NCI-H460 (cell line): ENCODE data around the gene ACVRL1. TPM values are rescaled to one million over a fixed set of nuclear protein-coding genes. Genes with fewer than 3 reads are reported as not detected.

ENCODE experiments used
- DNase-seq: peaks from one replicate; pipeline ENCODE4 v3.0.0-alpha.2; 2016; ENCODE audit warnings: low read depth; ENCODE audit errors: extremely low read depth
- total RNA-seq: library from RNA; depleted of rRNA; stranded (reverse); fragments of >200 nt; shearing (Covaris generic); gene quantifications from 2 replicates; pipeline ENCODE4 v1.2.3, GENCODE V29; 2014

Gene ACVRL1
- total RNA-seq, 1 experiment from 2014 or later, result not detected

DNA sequence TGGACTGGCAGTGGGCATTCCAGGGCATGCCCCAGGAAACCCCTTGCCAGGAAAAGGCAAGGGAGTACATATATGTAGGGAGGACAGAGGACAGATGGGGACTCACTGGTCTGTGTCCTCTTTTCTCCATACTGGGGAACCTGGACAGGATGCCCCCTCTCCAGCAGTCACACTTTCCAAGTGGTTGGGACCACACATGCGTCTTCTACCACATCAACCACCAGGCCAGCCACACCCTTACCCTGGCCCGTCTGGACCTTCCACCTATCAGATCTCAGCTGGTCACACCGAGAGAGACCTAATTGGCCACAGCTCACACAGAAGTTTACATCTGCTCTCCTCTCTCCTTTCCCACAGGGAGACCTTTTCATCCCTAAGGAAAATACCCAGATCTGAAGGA lies 11.1 kb upstream of the ACVRL1 start:
- no peak for DNase-seq

DNA sequence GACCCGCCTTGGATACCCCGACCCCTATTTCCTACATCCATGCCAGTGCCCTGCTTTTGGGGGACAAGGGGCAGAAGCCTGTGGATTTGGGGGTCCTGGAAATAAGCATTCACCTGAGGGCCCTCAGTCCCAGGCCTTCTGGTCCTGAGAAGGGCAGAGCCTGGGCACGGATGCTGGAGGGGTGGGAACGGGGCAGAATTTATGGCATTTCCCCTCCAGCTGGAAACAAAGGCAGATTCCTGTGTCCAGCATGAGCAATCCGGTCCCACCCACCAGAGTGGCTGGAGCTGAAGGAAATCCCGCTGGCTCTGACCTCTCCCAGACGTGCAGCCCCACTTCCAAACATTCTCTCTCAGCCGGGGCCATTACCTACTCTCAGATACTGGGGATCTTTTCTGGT lies 10.1 kb upstream of the ACVRL1 start:
- DNase-seq, result no peak

DNA sequence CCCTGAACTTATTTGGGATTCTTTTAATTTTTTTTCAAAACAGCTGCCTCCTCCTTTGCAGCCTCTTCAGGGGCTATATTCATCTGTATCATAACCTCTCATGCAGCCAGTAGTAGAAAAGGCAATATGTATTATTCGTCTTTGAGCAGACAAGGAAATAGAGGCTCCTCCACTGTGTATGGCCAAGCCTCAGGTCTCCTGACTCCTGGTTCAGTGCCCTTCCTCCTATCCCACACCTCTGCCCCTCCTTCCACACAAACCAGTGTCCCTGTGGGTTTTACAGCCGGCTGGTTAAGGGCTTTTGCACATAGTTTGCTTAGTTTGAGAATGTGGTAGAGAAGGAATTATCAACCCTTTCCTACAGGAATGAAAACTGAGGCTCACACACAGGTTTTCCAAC lies 8.8 kb upstream of the ACVRL1 start:
- DNase-seq, result no peak

DNA sequence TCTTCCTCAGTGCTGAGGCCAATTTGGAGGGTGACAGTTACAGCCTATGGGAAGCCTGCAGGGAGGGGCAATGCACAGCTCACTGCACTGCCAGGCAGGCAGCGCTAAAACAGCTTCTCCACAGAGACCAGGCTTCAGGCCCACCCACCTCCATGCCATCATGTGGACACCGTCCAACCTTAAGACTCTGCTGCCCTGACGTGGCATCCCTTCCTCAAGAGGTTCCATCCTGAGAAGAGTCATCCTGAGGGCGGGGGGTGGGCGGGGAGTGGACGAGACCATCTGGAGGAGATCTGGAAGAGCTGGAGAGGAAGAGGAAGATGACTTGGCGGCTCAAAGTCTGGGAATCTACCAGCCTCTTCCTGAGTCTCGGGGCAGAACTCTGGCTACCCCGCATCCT lies 8.4 kb upstream of the ACVRL1 start:
- DNase-seq, result no peak

DNA sequence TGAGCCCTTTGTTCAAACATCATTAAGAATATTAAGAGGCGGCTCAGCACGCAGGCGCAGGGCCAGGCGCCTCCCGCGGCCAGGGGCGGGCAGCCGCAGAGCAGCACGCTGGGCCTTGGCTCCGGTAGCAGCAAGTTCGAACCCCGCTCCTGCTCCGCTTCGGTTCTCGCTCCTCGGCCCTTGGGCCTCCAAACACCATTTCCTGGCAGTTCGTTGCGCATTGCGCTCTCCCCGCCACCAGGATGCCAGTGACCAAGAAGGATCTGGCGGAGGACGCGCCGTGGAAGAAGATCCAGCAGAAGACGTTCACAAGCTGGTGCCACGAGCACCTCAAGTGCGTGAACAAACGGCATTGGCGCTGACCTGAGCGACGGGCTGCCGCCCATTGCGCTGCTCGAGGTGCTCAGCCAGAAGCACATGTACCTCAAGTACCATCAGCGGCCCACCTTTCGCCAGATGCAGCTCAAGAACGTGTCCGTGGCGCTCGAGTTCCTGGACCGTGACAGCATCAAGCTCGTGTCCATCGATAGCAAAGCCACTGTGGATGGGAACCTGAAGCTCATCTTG lies 6.9 kb upstream of the ACVRL1 start:
- DNase-seq, result no peak

DNA sequence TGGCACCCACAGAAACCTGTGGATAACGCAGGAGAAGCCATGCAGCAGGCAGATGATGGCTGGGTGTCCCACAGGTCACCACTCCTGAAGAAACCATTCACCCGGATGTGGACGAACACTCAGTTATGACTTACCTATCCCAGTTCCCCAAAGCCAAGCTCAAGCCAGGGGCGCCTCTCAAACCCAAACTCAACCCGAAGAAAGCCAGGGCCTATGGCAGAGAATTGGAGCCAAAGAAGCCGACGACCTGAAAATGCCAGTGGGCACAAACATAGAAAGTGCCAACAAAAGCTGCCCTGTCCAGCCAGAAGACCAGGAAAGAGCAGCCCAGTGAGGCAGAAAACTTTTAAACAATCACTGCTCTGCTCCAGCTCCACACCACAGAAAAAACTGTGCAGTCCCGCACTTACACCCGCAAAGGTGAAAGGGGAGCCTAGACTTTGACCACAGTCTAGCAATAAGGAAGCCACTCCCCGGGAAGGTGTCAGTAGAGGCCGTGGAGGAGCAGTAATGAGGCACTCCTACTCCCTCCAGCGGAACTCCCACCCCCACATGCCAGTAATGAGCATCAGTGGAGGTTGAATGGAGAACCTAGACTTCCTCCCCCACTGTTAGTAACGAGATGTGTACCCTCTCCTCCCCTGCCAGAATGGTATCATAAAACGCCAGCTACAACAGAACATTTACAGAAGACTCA lies 6.0 kb upstream of the ACVRL1 start:
- no peak for DNase-seq

DNA sequence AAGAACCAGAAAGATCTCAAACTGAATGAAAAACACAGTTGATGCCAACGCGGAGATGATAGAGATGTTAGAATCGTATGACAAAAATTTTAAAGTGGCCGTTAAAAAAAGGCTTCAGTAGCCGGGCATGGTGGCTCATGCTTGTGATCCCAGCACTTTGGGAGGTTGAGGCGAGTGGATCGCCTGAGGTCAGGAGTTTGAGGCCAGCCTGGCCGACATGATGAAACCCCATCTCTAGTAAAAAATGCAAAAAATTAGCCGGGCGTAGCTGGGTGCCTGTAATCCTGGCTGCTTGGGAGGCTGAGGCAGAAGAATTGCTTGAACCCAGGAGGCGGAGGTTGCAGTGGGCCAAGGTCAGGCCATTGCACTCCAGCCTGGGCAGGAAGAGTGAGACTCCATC lies 5.4 kb upstream of the ACVRL1 start:
- DNase-seq, result no peak

DNA sequence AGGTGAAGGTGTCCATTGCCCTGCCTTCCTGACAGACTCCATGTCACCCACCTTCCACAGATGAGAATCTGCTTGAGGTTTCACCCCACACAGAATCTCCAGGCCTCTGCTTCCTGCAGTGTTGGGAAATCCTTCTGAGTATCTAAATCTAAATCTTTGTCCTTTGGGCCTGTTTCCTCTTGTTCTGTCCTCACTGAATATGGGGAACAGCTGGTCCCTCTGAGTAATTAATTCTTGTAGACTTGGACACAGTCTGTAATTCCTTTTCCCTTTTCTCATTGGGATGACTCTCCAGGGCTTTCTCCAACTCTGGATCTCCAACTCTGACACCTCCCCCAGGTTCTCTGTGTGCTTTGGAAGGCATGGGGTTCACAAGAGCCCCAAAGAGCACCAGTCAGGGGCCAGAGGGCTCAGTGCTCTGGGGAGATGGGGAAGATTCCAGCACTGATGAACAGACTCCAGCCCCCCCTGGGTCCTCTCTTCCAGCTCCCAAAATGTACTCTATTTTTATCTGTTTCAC lies 2.3 kb upstream of the ACVRL1 start:
- DNase-seq, result no peak

DNA sequence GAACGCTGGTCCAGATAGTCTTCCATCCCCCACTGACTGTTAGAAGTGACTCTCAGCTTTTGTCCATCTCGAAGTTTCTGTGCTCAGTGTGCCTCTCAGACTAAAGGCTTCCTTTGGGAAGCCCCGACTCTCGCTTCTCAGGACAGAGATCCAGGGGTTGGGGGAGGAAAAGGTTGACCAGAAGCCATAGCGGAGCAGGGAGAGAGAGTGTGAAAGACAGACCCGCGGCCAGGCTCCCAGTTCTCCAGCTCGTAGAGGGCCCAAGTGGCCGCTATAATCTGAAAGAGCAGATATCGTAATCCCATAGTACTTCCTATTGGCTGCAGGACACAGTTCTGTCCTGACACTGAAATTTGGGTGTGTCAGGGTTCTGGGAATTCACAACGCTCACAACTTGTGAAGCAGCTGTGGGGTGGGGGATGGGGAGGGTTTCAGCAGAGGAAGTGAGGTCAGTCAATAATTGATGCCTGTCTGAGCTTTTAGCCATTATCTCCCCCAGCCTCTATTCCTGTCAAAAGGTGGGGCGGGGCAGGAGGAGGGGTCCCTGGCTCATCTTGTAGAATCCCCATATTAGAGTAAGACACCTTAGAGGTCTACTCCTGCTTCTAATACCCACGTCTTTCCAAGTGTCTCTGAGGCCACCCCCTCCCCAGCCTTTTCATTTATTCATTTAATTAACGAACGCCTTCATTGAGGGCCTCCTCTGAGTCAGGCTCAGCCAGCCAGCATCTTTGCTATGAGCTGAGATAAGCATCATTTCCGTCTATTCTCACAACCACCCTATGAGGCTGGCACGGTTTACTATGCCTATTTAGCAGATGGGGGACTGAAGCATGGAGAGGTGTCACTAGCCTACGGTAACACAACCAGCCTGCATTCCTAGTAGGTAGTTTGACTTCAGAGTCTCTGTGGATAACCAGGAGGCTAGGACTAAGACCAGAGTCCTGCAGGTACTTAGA lies 1.6 kb upstream of the ACVRL1 start:
- DNase-seq, result no peak

DNA sequence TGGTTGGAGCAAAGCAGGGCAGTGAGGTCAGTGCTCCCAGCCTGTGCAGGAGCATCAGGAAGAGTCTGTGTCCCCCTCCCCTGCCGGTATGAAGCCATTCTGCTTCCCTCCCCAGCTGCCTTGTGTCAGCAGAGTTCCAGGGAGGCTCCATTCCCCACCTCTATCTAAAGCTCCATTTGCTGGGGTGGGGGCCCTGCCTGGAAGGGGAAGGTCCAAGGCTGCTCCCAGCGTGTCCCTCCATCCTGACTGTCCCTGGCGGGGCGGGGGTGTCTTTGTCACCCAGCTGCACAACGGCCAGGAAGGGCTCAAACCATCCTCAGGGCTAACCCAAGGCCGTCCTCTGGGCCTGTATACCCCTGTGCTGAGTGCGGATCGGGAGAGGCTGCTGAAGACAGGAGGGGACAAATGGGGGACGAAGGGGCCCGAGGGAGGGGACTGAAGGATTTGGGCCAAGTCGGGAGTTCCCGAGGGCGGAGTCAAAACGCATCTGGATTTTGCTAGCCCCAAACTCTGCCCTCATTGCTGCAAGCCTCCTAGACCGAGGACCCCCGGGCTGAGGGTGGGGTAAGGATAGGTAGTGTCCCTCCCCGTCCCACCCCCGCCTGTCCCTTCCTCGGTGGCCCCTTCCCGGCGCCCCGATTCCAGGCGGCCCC lies 748 bp upstream of the ACVRL1 start:
- DNase-seq, result no peak

DNA sequence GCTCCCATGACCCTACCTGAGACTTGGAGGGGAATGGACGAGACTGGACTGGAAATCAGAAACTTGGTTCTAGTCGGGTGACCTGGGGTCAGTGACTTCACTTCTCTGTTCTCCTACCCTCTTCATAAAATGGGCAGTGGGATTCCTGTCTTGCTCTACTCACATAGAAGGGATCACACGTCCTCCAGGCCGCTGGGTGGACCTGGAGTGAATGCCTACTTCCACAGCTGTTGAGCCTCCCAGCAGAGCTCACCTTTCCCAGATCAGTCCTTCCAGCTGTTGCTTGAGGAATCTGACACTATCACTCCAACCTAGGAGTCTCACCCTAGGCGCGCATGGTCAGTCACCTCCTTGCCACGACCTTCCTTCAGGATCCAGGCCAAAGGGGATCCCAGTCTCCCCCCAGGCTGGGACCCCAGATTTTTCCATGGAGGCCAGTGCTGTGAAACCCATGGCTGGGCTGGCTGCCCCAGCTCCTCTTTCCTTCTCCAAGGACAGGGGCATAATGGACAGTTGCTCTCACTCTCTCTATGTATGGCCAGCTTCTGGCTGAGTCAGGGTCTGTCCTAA lies 637 bp downstream of the ACVRL1 start:
- DNase-seq, result no peak

DNA sequence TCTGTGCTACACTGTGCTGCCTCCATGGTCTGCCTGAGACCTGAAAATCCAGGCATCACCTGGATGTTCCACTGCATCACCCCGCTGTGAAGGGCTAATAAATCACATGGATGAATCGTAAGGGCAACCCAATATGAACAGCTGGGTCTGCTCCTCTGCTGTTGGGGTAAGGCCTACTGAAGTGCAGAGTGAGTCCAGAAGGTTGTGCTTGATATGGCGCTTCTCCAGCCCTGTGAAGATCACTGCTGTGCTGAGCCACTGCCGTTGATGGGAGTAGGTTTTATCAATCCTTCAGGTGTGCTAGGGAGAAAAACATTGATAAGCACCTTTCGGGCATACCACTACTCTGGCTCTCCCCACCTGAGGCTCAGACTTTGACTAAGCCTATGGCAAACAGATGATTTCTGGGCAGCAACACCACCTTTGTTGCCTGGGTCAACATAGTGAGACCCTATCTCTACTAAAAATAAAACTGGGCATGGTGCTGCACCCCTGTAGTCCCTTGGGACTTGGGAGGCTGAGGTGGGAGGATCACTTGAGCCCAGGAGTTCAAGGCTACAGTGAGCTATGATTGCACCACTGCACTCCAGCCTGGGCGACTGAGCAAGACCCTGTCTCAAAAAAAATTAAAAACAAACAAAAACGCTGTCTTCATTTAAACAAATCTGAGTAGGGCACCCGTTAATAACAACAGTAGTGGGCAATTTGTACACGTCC lies 1.7 kb downstream of the ACVRL1 start:
- no peak for DNase-seq

DNA sequence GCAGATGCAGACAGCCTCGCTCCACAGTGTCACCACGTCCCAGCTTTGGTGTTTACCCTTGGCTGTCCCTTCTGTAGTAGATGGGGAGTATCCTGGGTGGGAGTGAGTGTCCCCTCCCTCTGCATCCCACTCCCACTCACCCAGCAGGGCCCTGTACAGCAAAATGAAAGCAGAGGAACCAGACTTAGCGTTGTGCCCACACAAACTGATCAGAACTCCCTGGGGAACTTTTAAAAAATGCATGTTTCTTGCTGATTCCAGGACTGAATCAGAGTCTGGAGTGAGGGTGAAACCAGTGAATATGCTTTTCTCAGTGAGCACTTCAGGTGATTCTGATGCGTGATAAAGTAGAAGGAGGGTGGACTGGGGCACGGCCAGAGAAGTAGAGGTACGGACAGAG lies 2.9 kb downstream of the ACVRL1 start:
- DNase-seq, result no peak

DNA sequence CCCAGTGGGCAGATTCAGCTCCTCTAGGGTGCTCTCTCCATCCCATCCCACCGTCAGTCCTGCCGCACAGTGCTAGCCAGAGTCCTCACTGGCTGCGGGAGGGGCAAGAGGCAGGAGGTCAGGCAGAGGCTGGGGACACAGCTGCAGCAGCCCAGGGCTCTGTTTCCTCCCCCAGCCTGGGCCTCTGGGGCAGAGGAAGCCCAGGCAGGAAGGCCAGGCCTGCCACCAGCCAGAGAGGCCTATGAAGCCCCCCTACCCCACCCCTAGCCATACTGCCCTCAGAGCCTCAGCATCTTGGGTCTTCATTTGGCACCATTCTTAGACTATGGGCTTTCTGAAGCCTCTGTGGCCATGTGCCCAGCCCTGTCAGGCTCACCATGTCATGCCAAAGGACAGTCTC lies 3.4 kb downstream of the ACVRL1 start:
- DNase-seq, result no peak

DNA sequence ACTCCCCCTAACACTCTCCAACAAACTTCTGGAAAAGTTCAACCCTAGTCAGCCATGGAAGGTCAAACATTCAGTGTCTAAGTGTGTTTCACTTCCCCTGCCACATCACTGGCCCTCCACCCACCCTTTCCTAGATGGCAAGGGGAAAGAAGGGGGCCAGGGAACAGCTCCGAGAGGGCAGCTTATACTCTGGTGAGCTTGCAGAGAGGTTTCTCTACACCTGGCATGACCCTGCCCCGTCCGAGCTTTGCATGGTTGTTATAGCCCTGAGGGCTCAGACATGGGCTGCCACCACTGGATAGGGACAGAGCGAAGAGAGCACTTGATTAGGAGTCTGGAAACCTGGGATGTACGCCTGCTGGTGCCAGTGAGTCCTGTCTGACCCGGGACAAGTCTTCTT lies 4.0 kb downstream of the ACVRL1 start:
- DNase-seq, result no peak

DNA sequence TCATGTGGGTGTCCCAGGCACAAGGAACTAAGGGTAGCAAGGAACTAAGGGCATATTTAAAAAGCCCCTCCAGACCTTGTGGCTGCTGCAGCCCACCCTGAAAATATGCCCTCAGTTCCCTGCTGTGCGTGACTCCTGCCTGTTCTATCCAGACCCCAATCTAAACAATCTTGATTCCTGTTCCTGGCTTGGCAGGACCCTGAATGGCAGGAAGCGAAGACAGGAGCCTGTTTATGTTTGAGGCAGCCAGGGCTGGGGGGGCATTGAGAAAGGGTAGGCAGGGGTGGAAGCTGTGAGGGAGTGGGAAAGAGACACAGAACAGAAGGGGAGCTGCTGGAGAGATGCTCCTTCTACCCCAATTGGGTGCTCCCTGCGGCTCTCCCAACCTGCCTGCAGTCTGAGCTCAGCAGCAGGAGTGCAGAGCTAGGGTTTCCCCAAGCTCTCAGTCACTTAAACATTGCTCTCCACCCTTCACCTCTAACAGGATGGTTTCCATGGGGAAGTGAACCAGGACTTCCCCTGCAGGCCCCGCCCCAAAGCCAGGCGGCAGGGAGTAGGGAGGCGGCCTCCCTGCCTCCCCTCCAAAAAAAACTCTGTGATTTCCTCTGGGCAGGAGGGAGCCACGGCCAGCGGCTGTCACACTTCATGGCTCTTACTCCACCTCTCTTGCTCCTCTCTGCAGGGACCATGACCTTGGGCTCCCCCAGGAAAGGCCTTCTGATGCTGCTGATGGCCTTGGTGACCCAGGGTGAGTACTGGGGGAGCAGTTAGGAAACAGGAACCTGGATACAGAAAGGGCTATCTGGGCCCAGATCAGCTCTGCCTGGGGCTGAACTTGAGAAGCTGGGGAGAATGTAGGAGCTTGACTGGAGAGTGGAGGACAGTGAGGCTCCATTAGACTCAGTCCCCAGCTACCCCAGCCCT lies 4.7 kb downstream of the ACVRL1 start:
- no peak for DNase-seq

DNA sequence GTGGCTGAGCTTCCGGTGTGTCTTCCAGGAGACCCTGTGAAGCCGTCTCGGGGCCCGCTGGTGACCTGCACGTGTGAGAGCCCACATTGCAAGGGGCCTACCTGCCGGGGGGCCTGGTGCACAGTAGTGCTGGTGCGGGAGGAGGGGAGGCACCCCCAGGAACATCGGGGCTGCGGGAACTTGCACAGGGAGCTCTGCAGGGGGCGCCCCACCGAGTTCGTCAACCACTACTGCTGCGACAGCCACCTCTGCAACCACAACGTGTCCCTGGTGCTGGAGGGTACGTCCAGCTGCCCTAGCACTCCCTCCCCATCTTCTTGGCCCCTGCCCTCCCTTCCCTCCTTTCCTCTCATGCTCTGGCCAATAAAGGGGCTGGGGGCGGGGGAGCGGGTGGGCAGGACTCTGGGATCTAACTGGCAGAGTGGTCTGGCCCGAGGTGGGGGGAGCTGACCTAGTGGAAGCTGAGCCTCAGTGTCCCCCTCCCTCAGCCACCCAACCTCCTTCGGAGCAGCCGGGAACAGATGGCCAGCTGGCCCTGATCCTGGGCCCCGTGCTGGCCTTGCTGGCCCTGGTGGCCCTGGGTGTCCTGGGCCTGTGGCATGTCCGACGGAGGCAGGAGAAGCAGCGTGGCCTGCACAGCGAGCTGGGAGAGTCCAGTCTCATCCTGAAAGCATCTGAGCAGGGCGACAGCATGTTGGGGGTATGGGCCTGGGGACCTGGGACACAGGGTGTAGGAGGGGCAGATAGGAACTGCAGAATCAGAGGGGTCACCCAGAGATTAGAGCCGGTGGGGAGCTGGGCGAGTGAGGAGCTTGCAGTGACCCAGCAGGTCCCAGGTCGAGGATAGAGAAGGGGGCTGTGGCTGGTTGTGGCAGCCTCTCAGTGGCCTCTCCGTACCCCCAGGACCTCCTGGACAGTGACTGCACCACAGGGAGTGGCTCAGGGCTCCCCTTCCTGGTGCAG lies 6.0 kb downstream of the ACVRL1 start:
- no peak for DNase-seq
